GM21825 (cell line): ENCODE results near the gene CRAMP1.
"Not testable (repeated sequence)": the region's sequence is repeated elsewhere in the genome, so short reads cannot be mapped to it uniquely, and the experiment has no call there.

Experiments
- ATAC-seq: cut with Tn5 transposase; IDR thresholded peaks from one replicate; pipeline ENCODE4 v1.9.1; 2021; ENCODE audit warnings: mild to moderate bottlenecking, moderate library complexity; ENCODE audit not compliant: unreplicated experiment

CRAMP1 gene

GRCh38 chr16:1612320-1613111 is at the start of gene CRAMP1:
Gene CRAMP1 (plus strand): TSS chr16:1612360. CDS start chr16:1614640, 2,280 bp downstream.
- ATAC-seq = no peak

GRCh38 chr16:1563786-1564185 is 48.4 kb upstream of the CRAMP1 start:
- no peak for ATAC-seq

GRCh38 chr16:1564325-1564724 is 47.8 kb upstream of the CRAMP1 start:
- ATAC-seq = no peak

- ATAC-seq = no peak
These were observed 46.9 kb upstream of the CRAMP1 start for GRCh38 chr16:1565083-1565805.

GRCh38 chr16:1567988-1568387 is 44.2 kb upstream of the CRAMP1 start:
- no peak for ATAC-seq

GRCh38 chr16:1571012-1571671 is 41.0 kb upstream of the CRAMP1 start:
- no peak for ATAC-seq

- ATAC-seq = no peak
These were observed 39.5 kb upstream of the CRAMP1 start for GRCh38 chr16:1572673-1573072.

GRCh38 chr16:1573301-1573700 is 38.9 kb upstream of the CRAMP1 start:
- no peak for ATAC-seq

GRCh38 chr16:1575578-1575977 is 36.6 kb upstream of the CRAMP1 start:
- ATAC-seq = no peak

- no peak for ATAC-seq
These were observed 32.9 kb upstream of the CRAMP1 start for GRCh38 chr16:1579214-1579613.

- ATAC-seq = no peak
These were observed 31.9 kb upstream of the CRAMP1 start for GRCh38 chr16:1580256-1580655.

- no peak for ATAC-seq
These were observed 31.2 kb upstream of the CRAMP1 start for GRCh38 chr16:1580956-1581355.

GRCh38 chr16:1581804-1582203 is 30.4 kb upstream of the CRAMP1 start:
- no peak for ATAC-seq

- ATAC-seq = no peak
These were observed 29.0 kb upstream of the CRAMP1 start for GRCh38 chr16:1583180-1583579.

GRCh38 chr16:1584926-1585484 is 27.2 kb upstream of the CRAMP1 start:
- ATAC-seq = no peak

GRCh38 chr16:1590366-1590765 is 21.8 kb upstream of the CRAMP1 start:
- no peak for ATAC-seq

- ATAC-seq = no peak
These were observed 21.0 kb upstream of the CRAMP1 start for GRCh38 chr16:1590930-1591705.

- ATAC-seq = no peak
These were observed 19.7 kb upstream of the CRAMP1 start for GRCh38 chr16:1592446-1592845.

GRCh38 chr16:1595511-1595910 is 16.6 kb upstream of the CRAMP1 start:
- not testable (repeated sequence) for ATAC-seq

- no peak for ATAC-seq
These were observed 15.6 kb upstream of the CRAMP1 start for GRCh38 chr16:1596516-1596915.

- ATAC-seq = no peak
These were observed 15.0 kb upstream of the CRAMP1 start for GRCh38 chr16:1597154-1597553.
